NCI-H2196 (cell line): Measurements from ENCODE around the gene LRP11.
A peak's percentile ranks its signal among the peaks of the same experiment; 100 is the strongest.
"Not testable (repeated sequence)": the region's sequence is repeated elsewhere in the genome, so short reads cannot be mapped to it uniquely, and the experiment has no call there.

ENCODE experiments used
- DNase-seq: peaks from one replicate; lab custom pipeline; 2025; ENCODE audit not compliant: unreplicated experiment; lab: John Stamatoyannopoulos, UW

LRP11 gene

GRCh38 chr6:149898966-149899365, 34.8 kb upstream of the LRP11 start:
- no peak for DNase-seq

- no peak for DNase-seq
Measured at GRCh38 chr6:149897855-149898744, 33.9 kb upstream of the LRP11 start, which contains the start of gene RAET1E. RAET1E (minus strand) TSS chr6:149898113; CDS start chr6:149890901, 7,212 bp downstream.

GRCh38 chr6:149897015-149897697, 33.0 kb upstream of the LRP11 start:
- DNase-seq, result no peak

- no peak for DNase-seq
Measured at GRCh38 chr6:149896491-149896890, 32.3 kb upstream of the LRP11 start.

- peak; percentile 21 for DNase-seq
Measured at GRCh38 chr6:149895833-149896271, 31.7 kb upstream of the LRP11 start.

- DNase-seq, result peak; percentile 12
Measured at GRCh38 chr6:149895048-149895590, 31.0 kb upstream of the LRP11 start.

GRCh38 chr6:149891864-149892263, 27.7 kb upstream of the LRP11 start:
- not testable (repeated sequence) for DNase-seq

- no peak for DNase-seq
Measured at GRCh38 chr6:149891259-149891658, 27.1 kb upstream of the LRP11 start.

GRCh38 chr6:149890629-149891045, 26.5 kb upstream of the LRP11 start:
- DNase-seq, result no peak

- DNase-seq, result no peak
Measured at GRCh38 chr6:149889326-149889725, 25.2 kb upstream of the LRP11 start.

- DNase-seq, result no peak
Measured at GRCh38 chr6:149888659-149889058, 24.5 kb upstream of the LRP11 start.

- DNase-seq, result no peak
Measured at GRCh38 chr6:149888093-149888492, 23.9 kb upstream of the LRP11 start.

- no peak for DNase-seq
Measured at GRCh38 chr6:149887343-149887742, 23.2 kb upstream of the LRP11 start.

- no peak for DNase-seq
Measured at GRCh38 chr6:149885888-149886287, 21.7 kb upstream of the LRP11 start.

- no peak for DNase-seq
Measured at GRCh38 chr6:149884617-149885016, 20.5 kb upstream of the LRP11 start.

GRCh38 chr6:149884215-149884614, 20.1 kb upstream of the LRP11 start:
- DNase-seq, result no peak

- no peak for DNase-seq
Measured at GRCh38 chr6:149881860-149882259, 17.7 kb upstream of the LRP11 start.

- no peak for DNase-seq
Measured at GRCh38 chr6:149881066-149881766, 17.1 kb upstream of the LRP11 start.

- DNase-seq, result no peak
Measured at GRCh38 chr6:149877659-149878058, 13.5 kb upstream of the LRP11 start.

GRCh38 chr6:149876241-149876933, 12.2 kb upstream of the LRP11 start:
- DNase-seq, result no peak

GRCh38 chr6:149872233-149872632, 8.1 kb upstream of the LRP11 start:
- DNase-seq, result no peak
